Activated CD8-positive, alpha-beta T cell treated with anti-CD3 and anti-CD28 coated beads for 36 hours (primary cell): ENCODE measurements around the gene IQGAP3. TPM values are rescaled to one million over a fixed set of nuclear protein-coding genes. Genes with fewer than 3 reads are reported as not detected.
A peak's percentile ranks its signal among the peaks of the same experiment; 100 is the strongest.
"Not testable (repeated sequence)": the region's sequence is repeated elsewhere in the genome, so short reads cannot be mapped to it uniquely, and the experiment has no call there.

Source experiments
- ATAC-seq: fragments of 200-7000 bp; cut with Tn5 transposase; one replicate; pipeline ENCODE4 v1.10.0; 2021; ENCODE audit warnings: mild to moderate bottlenecking, moderate library complexity
- CTCF ChIA-PET: fragments of 350-600 bp; sonication (Branson Sonifier 250); formaldehyde crosslinking; loops from one replicate; lab custom pipeline; 2021; ENCODE audit warnings: antibody characterized with exemption; lab: Charles Lee
- POLR2A ChIA-PET: fragments of 350-600 bp; sonication (Branson Sonifier 250); formaldehyde crosslinking; loops from one replicate; lab custom pipeline; 2021; ENCODE audit warnings: antibody characterized with exemption; lab: Charles Lee
- DNase-seq: peaks from one replicate; pipeline ENCODE4 v3.0.0-alpha.2; 2020
- H3K27ac Mint-ChIP-seq: one replicate; pipeline ENCODE4 v1.8.0; 2021; ENCODE audit warnings: mild to moderate bottlenecking, mixed read lengths
- H3K27me3 Mint-ChIP-seq: one replicate; pipeline ENCODE4 v1.8.0; 2021; ENCODE audit warnings: mixed read lengths
- H3K36me3 Mint-ChIP-seq: one replicate; pipeline ENCODE4 v1.8.0; 2021; ENCODE audit warnings: low read depth, mixed read lengths
- H3K4me1 Mint-ChIP-seq: one replicate; pipeline ENCODE4 v1.8.0; 2021; ENCODE audit warnings: low read depth, mixed read lengths
- H3K4me3 Mint-ChIP-seq: one replicate; pipeline ENCODE4 v1.8.0; 2021; ENCODE audit warnings: mild to moderate bottlenecking, moderate library complexity, mixed read lengths
- H3K9me3 Mint-ChIP-seq: one replicate; pipeline ENCODE4 v1.8.0; 2021; ENCODE audit warnings: mixed read lengths
- CTCF ChIP-seq: fragments of 200-600 bp; IDR thresholded peaks from one replicate; pipeline ENCODE4 v1.8.0; 2022; ENCODE audit warnings: antibody characterized with exemption, mild to moderate bottlenecking
- intact Hi-C: fragments of 100-400 bp; cut with micrococcal nuclease; formaldehyde crosslinking; loops from one replicate; pipeline ENCODE4 v1.10.0; 2022
- total RNA-seq, 2 experiments: library from RNA; stranded (reverse); gene quantifications; one replicate each; pipeline ENCODE4 v1.2.3, GENCODE V29; 2021

The IQGAP3 gene
- total RNA-seq, 2 experiments from 2014 or later: 14.4 to 14.9 TPM

- H3K27ac Mint-ChIP-seq: peak overlapping the region; percentile 87
- intact Hi-C loops: no loop called here
- no peaks in the 10 kb centered on the region for H3K9me3 Mint-ChIP-seq
- ATAC-seq (peak; percentile 6), DNase-seq (no peak)
- H3K27me3 Mint-ChIP-seq: no peaks in the 10 kb centered on the region
- H3K4me3 Mint-ChIP-seq: peak overlapping the region; percentile 77
- H3K4me1 Mint-ChIP-seq: peaks cover 30% of the 10 kb centered on the region
- no peak for TF ChIP-seq CTCF
- CTCF ChIA-PET: interaction anchor here (1.0 to 5.8 kb wide), 11 partner anchors 8 to 110 kb away, joined by 3 to 24 read pairs (median 6); partner anchors contain the start of genes GPATCH4 and MEF2D
- POLR2A ChIA-PET: interaction anchor here (0.6 to 5.2 kb wide), 16 partner anchors 10 to 152 kb away, joined by 3 to 66 read pairs (median 4); partner anchors contain the start of genes GPATCH4, MEF2D and TTC24
- H3K36me3 Mint-ChIP-seq: peaks cover 29% of the 10 kb centered on the region
Observed at GRCh38 chr1:156590326-156591180, 18.2 kb upstream of the IQGAP3 start.

DNA sequence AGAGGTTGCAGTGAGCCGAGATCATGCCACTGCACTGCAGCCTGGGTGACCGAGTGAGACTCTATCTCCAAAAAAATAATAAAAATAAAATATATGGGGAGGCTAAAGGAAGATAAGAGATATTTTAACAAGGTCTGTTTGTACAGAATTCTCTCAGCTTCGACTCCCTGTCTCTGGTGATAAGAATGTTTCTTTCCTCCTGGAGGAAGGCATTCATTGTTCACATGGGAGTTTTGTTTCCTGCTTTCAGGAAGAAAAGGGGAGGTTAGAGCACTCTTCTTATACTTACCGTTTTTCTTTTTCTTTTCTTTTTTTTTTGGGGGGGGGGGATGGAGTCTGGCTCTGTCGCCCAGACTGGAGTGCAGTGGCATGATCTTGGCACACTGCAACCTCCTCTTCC lies 17.2 kb upstream of the IQGAP3 start:
- POLR2A ChIA-PET: interaction anchor here (0.6 to 1.3 kb wide), 2 partner anchors 11 to 153 kb away, joined by 3 to 4 read pairs; no protein-coding TSS in a partner anchor
- H3K36me3 Mint-ChIP-seq: peaks cover 25% of the 10 kb centered on the region
- peaks cover 28% of the 10 kb centered on the region for H3K4me1 Mint-ChIP-seq

GRCh38 chr1:156587927-156588326 lies 15.6 kb upstream of the IQGAP3 start:
- Mint-ChIP-seq H3K36me3 (peaks cover 27% of the 10 kb centered on the region), H3K4me1 (peaks cover 22% of the 10 kb centered on the region)
- DNase-seq, ATAC-seq, H3K27ac Mint-ChIP-seq, intact Hi-C loops, H3K4me3 Mint-ChIP-seq, H3K27me3 Mint-ChIP-seq, H3K9me3 Mint-ChIP-seq: not testable (repeated sequence)
- ChIA-PET POLR2A (interaction anchor here (1.7 kb wide), 1 partner anchor 131 kb away, joined by 4 read pairs; no protein-coding TSS in a partner anchor), CTCF (interaction anchor here (1.4 to 4.5 kb wide), 4 partner anchors 13 to 107 kb away, joined by 4 to 20 read pairs (median 7); partner anchors contain the start of gene GPATCH4)

More for the DNA sequence above, 17.2 kb upstream of the IQGAP3 start:
- no peak for TF ChIP-seq CTCF
- ATAC-seq (no peak), DNase-seq (no peak)
- no peak overlapping the region for H3K4me3 Mint-ChIP-seq
- CTCF ChIA-PET: interaction anchor here (0.9 to 4.5 kb wide), 5 partner anchors 9 to 109 kb away, joined by 3 to 20 read pairs (median 5); partner anchors contain the start of gene GPATCH4
- no peaks in the 10 kb centered on the region for H3K27me3 Mint-ChIP-seq
- H3K9me3 Mint-ChIP-seq: no peaks in the 10 kb centered on the region
- no peak overlapping the region for H3K27ac Mint-ChIP-seq
- intact Hi-C loops: no loop called here

DNA sequence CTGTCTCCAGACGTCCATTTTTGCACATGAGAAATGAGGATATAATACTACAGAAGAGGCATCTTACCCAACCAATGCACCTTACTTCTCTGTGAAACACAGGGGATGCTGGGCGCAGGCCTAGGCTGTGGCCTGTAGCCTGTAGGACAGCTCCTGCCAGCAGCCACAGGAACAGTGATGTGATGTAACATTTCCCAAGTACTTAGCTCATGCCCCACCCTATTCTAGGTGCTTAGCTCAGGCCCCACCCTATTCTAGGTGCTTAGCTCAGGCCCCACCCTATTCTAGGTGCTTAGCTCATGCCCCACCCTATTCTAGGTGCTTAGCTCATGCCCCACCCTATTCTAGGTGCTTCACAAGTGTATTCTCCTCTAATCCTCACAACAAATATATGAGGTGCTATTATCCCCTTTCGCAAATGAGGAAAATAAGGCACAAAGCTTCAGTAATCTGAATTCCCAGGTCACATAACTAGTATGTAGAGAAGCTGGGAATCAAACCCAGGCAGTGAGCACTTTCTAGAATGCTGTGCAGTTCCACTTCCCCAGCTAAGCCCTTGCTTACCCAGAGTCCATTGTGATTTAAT lies 14.6 kb upstream of the IQGAP3 start:
- H3K27me3 Mint-ChIP-seq: no peaks in the 10 kb centered on the region
- POLR2A ChIA-PET: interaction anchor here (0.8 to 2.5 kb wide), 4 partner anchors 9 to 89 kb away, joined by 3 to 9 read pairs (median 4); no protein-coding TSS in a partner anchor
- H3K9me3 Mint-ChIP-seq: no peaks in the 10 kb centered on the region
- CTCF ChIA-PET: interaction anchor here (0.9 to 3.2 kb wide), 5 partner anchors 13 to 129 kb away, joined by 4 to 16 read pairs (median 5); no protein-coding TSS in a partner anchor
- ATAC-seq: no peak
- no peak overlapping the region for H3K27ac Mint-ChIP-seq
- TF ChIP-seq CTCF: no peak
- intact Hi-C loops: no loop called here
- H3K4me3 Mint-ChIP-seq: no peak overlapping the region
- peaks cover 15% of the 10 kb centered on the region for H3K4me1 Mint-ChIP-seq
- peaks cover 25% of the 10 kb centered on the region for H3K36me3 Mint-ChIP-seq
- DNase-seq: no peak

GRCh38 chr1:156586323-156586722 lies 14.0 kb upstream of the IQGAP3 start:
- DNase-seq (no peak), ATAC-seq (no peak)
- H3K27ac Mint-ChIP-seq: no peak overlapping the region
- CTCF ChIA-PET: interaction anchor here (1.0 to 3.2 kb wide), 8 partner anchors 12 to 129 kb away, joined by 3 to 16 read pairs (median 4); no protein-coding TSS in a partner anchor
- POLR2A ChIA-PET: interaction anchor here (0.8 to 2.5 kb wide), 4 partner anchors 9 to 88 kb away, joined by 3 to 9 read pairs (median 4); no protein-coding TSS in a partner anchor
- H3K4me1 Mint-ChIP-seq: peaks cover 17% of the 10 kb centered on the region
- no peak overlapping the region for H3K4me3 Mint-ChIP-seq
- no peaks in the 10 kb centered on the region for H3K9me3 Mint-ChIP-seq
- H3K36me3 Mint-ChIP-seq: peaks cover 25% of the 10 kb centered on the region
- no peaks in the 10 kb centered on the region for H3K27me3 Mint-ChIP-seq
- intact Hi-C loops: no loop called here
- TF ChIP-seq CTCF: no peak
